Stimulated activated CD4-positive, alpha-beta T cell treated with anti-CD3 and anti-CD28 coated beads, TNF-alpha, amount 100 ng/mL, for 1 hour (primary cell): ENCODE data around the gene ZNF362.

Experiments
- DNase-seq, 3 donors: peaks; one replicate each; pipeline ENCODE4 v3.0.0-alpha.2; 2020; ENCODE audit warnings: low read depth in 3 of 3, low spot score in 1 of 3

The ZNF362 gene

DNA sequence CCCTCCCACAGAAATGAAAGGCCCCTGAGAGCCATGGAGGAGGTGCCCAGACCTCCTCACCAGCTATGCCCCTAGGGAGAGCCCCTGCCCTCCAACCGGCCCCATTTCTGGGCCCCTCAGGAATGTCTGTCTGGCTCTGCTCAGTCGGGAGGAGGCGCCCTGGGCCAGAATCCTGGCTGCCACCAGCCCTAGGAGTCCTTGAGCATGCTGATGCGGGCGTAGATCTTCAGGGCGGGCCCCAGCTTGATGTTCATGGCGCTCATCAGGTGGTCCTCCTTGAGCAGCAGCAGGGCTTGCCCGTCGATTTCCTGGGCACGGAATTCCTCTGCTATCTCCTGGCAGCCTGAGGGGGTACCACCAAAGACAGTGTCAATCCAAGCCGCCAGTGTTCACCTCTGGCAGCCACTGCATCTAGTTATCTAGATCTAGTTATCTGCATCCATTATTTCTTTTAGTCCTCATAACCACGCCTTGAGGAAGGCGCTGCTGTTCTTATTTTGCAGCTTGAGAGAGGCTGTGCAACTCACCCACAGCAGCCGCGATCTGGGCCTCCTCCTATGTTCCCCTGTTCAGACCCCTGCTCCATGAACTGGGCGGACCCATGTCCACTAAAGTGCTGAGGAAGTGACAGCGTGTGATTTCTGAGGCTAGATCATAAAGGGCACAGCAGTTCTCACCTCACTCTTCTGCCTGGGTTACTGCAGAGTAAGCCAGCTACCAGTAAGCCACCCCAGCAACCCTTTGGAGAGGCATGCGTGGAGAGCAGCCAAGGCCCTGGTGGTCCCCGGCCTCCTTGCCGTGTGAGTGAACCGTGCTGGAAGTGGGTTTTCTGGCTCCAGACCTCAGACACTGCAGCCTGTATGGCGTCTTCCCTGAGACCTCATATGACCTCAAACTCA lies 68.6 kb downstream of the ZNF362 start:
- no peak for DNase-seq

DNA sequence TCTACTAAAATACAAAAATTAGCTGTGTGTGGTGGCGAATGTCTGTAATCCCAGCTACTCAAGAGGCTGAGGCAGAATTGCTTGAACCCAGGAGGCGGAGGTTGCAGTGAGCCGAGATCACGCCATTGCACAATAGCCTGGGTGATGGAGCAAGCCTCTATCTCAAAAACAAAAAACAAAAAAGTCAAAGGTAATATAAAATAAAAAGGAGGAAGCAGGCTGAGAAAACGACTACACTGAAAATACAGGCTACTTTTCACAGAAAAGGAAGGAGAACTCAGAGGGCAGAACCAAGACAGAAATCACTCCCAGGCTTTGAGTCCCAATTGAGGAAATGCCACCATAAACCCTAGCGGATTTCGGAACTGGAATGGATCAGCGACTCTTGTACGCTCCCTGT lies 70.5 kb downstream of the ZNF362 start:
- no peak for DNase-seq

DNA sequence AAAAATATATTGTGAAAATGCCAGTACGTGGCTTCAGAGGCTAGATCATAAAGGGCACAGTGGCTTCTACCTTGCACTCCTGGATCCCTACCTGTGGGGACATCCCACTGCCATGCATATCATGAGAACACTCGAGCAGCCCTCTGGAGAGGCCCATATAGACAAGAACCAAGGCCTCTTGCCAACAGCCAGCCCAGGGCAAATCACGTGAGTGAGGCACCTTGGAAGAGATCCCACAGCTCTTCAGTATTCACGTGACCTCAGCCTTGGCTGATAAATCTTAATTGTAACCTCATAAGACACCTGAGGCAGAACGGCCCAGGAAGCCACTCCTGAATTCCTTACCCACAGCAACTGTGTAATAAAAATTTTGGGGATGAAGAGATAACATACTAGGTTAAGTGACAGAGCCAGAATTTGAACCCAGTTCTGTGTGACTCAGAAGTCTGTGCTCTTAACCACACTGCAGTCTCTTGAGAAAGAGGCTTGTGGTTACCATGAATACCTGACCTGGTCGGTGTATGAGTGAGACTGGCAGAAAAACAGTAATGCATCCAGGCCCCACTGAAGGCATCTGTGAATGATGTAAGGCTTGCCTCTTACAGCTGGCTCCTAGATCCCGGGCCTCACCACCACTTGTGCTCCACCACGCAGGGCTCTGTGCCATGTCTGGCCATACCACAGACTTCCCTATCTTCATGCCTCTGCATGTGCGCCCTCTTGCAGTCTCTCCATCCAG lies 71.5 kb downstream of the ZNF362 start:
- no peak for DNase-seq

DNA sequence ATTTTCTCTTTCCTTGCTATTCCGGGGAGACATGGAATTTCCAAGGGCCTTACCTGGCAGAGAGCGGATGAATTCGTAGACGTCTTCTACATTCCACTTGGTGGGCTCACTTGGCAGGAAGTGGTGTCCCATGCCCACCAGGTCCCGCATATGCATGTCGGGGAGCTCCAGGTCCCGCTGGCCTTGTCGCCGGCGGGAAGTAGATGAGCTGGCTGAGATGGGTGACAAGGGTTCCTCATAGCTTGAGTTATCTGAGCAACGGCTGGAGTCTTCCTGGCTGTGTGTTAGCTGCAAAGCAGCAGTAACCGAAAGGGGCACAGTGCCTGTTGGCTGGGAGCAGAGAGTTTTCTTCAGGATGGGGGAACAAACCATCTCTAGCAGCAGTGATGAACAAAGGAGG lies 72.5 kb downstream of the ZNF362 start:
- DNase-seq = no peak

DNA sequence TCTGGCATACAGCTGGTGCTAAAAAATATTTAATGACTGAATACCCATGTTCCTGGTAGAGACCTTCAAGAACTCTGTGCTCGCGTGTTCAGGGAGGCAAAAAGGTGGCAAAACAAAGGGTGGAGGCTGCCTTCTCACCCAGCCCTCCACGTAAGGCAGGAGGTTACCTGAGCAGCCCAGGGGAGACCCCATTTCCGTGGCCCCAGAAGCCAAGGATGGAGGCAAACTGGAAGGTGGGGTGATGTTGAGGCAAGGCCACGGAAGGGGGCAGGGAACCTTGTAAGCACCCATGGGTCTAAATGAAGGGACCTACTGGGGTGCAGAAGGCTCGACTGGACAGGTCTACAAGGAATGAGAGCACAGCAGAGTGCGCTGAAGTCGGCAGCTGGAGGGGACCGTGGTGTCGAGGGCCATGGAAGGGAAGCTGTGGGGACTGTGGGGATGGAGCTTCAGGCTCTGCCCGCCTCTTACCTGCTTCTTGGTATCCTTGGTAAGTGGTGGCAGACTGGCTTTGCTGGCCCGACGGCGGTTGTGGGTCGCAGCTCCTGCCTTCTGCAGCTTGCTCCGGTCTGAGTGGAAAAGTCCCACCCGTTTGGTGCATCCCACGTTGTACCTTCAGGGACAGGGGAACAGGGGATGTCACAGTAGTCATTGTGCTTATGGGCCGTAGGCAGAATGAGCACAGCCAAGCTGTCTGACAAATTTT lies 73.5 kb downstream of the ZNF362 start:
- DNase-seq = no peak

DNA sequence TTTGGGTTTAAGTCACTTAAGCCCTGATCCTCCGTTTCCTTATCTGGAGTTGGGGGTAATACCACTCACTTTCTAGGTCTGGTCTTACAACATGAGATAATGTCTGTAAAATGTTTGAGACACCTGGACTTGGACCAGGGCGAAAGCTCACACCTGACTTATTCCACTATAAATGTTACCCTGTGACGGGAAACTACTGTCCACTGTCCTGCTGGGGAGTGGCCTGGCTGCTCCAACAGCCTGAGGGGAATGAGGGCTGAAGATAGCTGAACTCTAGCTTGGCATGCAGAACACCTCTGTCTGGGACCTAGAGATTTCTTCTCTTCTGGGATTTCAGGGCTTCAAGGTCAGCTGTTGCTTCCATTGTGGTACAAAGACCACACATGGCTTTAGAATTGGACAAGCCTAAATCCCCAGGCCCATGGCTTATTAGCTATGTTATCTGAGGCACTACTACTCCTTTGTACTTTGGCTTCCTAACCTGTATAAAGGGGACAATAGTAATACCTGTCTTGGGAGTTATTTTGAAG lies 74.1 kb downstream of the ZNF362 start:
- no peak for DNase-seq

DNA sequence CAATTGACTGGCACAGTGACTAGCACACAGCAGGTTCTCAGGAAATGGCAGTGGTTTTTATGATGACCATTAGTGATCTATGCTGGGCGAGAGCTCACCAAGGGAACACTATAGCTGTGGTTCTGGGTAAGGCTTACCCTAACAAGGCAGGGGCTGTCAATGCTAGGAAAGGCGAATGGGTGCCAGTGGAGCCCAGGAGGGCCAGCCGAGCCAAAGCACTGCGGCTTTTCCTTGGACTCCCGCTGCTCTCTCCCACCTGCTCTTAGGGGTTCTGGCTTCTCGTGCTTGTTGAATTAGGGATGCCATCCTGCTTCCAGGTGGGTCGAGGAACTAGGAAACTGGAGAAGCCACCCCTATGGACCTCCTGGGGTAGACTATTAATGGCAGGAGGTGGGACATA lies 74.6 kb downstream of the ZNF362 start:
- no peak for DNase-seq

DNA sequence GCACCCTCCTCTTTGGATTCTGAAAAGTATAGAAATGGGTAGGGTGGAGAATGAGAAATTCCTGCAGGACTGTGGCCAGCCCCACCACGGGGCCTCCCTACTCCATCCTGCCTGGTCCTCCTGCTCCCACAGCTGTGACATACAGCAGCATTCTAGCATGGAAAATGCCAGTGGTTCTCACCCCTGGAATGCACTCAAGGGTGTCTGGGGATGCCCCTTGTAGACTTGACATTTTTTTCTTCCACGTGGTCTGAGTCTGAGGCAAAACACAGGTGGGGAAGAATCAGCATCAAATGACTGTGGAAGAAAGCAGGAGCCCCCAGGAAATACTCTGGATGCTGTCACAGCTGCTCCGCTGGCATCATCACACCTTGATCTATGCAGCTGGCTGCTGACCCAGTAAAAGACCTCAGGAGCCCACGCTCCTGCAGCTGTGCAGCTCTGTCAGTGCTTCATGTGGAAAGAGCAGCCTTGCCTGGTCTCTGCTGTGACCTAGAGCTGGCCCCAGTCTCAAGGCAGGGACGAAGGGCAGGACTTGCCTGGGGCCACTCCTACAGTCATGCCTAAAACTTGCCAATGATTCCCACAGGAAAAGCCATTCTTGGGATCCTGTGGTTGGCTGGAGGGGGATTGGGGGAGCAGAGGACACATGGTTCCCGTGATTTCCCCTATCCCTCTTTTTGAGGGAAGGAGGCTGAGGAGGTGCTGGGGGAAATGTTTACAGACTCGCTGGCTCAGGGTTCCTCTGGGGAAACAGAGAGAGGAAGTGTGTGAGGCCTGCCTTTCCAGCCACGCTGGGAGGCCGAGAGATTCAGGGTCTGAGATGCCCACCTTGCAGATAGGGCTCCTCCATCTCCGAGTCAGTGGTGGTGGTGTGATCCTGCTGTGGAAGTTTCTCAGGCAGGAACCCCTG lies 75.4 kb downstream of the ZNF362 start:
- no peak for DNase-seq

DNA sequence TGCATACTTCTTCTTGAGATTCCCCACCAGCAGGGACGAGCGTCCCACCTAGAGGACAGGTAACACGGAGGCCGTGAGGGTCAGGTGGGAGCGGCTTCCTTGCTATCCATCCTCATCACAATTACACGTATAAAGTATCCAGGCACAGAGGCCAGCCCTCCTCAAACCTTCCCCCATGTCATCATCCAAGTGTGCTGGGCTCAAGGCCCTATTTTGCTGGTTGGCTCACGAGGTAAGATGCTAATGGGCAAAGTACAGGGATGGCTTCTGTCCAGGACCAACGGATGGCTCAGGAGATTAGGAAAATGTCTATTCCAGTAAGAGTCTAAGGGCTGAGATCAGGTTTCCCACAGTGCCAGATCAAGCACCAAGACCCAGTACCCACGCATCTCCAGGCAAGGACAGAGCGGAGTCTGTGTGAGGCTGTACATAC lies 76.1 kb downstream of the ZNF362 start:
- DNase-seq = no peak

DNA sequence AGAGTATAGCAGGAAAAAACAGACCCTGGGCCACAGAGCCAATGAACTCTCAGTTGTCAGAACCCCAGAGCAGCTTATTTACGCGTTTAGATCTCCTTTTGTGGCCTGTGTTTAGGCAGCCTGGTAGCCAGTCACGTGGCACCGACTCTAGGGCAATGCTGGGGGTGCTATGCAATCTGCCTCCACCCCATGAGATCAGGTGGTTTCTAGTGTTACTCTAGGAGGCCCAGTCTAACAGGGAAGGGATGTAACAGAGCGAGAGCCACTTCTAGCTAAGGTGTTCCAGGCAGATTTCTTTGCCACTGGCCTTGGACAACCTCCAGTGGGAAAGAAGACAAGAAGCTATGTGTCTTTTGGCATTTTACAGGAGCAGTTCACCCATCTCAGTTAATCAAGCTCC lies 76.6 kb downstream of the ZNF362 start:
- DNase-seq = no peak

DNA sequence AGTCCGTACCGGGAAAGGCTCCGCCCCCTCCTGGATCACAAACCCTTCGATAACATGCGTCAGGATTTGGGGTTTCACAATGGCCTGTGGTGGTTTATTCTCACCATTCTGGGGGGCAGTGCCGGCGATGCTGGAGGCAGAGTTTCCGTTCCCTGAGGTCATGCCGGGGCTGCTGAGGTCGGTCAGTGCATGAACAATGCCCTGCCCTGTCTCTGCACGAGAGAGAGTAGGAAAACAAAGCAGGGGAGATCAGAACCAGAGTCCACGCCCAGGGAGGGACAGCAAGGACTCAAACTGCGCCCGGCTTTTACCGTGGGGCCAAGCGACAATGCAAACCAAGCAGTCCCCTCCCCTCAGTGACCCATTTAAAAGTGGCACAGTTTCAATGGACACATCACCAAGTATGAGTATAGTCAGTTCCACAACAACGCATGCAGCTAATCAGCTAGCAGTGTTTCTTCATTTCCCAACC lies 77.8 kb downstream of the ZNF362 start:
- DNase-seq = no peak

DNA sequence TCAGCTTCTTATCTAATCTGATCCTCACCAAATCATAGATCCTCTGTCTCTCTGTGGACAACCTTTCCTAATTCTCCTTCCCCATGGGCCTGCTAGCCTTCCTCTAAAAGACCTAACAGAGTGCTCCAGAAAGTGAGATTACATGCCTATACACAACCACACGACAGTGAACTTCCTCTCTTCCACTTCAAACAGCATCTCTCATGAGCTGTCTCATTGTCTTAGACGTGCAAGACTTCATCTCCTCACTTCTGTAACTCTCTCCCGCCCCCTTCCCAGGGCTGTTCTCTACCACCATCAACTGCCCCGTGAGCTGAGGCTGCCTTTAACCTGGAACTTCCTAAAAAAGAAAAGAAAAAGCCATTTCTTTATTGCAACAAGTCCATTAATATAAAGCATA lies 78.7 kb downstream of the ZNF362 start:
- no peak for DNase-seq

DNA sequence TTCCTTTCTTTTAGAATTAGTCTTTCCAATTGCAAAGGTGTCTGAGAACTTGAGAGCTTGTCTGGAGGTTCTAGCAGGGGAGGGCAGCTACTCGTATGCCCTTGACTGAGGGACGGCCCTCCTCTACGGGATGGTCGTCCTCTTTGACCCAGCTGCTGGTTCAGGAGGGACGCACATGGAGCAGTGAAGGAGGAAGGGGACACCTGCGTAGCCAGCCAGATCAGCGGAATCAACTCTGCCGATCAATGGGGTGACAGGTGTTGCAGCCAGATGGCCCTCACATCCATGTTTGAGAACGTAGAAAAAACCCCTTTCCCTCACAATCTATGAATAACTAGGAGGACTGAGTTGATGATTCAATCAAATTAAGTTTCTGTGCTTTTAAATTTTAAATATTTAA lies 80.3 kb downstream of the ZNF362 start:
- DNase-seq = no peak

DNA sequence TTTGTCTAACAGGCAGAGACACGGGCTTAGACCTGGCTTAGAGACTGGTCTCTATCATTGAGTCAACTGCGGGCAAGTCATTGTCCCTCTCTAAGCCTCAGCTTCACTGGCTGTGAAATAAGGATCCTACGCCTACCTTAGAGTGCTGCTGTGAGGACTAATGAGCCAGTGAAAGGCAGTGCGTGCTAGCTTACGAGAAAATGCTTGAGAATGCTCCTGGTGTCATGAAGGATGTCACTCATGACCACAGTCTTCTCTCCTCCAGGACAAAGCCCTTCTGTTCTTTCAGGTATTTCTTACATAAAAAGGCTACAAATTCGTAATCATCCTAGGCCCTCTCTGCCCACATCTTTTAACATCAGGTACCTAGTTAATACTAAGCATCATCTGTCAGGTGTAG lies 81.1 kb downstream of the ZNF362 start:
- DNase-seq = no peak

DNA sequence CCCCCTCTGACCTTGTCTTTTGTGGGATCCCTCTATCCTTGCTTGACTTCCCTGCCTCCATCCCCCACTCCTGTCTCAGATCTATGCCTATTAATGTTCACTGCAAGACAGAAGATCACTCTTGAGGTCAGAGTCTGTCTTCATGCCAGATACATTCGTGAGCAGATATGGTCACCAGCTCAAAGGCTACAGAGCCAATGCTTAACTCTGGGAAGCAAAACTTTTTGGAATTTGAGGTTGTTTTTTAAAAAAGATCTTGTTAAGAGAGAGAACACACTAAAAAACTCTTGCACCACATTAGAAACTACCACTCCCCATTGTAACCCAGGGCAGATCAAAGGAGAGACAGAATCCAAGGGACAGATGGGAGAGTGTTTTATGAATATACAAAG lies 81.8 kb downstream of the ZNF362 start:
- no peak for DNase-seq

DNA sequence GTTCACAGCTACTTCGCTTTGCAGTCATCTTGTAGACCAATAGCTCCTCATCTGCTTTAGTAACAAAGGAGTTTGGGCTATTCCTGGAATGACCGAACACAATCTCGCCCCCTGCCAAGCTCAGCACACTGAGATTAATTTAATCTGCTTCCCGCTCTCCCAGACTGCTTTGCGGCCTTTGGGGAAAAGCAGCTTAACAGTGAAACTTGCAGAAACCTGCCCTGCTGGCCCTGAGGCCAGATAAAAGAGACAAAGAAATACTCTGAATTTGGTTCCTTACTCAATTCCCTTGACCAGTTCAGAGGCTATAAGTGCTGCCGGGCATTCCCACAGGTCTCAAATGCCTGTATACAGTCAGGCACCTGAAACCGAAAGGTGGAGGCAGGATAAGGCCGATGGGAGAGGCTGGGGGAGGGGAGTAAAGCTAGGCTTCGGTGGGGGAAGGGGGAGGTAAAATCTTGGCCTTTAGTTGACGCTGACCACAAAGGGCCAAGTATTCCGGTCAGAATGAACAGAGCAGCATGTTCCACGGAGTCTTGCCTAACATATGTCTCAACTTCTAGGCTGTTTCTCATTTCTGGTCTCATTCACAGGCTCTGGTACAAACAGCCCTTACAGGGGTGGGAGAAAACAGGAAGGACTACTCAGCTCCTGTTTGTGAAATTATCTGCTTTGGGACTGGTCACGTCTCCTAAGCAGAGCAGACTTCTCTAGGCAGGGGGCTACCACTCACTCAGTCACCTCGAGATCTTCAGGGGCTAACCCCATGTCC lies 82.3 kb downstream of the ZNF362 start:
- DNase-seq = no peak

DNA sequence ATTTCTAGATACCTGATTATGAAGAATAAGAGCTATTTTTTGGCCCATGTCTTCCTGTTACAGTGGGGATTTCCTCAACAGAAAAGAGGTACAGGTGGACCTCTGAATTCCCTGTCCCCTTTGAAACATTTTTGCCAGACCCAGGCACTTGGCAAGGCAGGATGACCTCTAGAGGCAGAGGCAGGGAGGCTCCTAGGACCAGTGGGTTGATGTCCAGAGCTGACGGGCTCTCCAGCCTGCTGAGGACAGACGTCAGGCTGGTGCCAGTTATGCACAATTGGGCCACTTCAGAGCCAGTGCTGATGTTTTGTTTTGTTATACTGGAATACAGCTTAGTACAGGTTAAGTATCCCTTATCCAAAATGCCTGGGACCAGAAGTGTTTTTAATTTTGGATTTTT lies 83.1 kb downstream of the ZNF362 start:
- no peak for DNase-seq

DNA sequence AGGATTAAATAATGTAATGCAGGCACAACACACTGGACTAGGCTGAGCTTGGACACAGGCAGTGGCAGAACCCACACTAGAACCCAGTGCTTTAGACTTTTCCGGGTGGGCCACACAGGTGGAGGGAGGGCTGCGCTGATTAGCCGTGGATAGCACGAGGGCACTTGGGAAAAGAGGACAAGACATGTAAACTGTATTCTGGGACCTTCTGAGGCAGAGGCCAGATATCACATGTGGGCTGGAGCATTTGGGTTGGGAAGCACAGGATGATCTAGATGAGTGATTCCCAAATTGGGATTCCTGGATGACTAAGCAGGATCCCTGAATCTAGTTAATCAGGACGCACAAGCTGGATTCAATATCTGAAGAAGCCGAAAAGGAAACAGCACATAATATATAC lies 84.9 kb downstream of the ZNF362 start:
- DNase-seq = no peak

DNA sequence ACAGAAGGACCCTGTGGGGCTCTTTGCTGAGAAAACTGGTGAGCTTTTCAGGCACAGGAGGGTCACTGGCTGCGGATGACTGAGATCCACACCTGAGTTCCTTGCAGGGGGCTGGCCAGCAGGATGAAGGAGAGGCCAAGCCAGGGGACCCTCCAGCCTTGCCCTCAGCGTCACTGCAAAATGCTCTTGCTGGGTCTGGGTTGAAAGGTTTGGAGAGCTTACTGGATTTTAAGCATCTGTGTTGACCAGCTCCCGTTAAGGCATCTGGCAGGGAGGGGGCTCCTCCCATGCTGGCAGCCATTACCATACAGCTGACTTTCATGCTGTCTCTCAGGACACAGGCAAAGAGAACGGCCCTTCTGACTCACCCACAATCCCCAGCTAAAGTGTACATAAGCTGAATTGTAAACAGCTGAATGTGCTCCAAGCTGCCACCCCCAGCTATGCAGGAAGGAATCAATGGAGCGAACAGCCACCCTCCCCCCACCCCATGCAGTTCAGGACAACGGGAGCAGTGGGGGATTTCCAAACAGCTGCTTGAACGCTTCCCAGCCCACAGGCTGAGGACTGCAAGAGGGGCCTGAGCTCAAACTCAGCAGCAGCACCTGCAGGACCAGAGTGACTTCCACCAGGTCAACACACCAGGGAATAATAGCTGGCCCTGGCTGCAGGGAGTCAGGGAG lies 85.9 kb downstream of the ZNF362 start:
- no peak for DNase-seq
